ENCODE results near the gene KCNMB4.

KCNMB4 gene

DNA sequence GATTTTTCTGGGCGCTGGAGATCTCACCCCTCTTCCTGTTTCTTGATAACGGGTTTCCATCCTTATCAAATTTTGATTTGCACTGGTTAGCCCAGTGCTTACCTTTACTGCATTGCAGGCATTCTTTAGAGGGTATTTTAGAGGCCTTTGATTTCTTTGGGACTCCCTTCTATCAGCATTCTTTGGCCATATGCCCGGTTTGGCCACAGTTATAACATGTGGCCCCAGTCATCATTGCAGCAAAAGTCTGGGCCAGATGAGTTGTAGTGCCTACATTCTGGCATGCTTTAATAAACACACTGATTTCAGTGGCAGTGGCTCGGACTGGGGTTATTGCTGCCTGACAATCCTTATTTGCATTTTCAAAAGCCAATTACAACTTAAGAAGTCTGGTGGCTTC lies 82.3 kb downstream of the KCNMB4 start:
- no peak for DNase-seq

DNA sequence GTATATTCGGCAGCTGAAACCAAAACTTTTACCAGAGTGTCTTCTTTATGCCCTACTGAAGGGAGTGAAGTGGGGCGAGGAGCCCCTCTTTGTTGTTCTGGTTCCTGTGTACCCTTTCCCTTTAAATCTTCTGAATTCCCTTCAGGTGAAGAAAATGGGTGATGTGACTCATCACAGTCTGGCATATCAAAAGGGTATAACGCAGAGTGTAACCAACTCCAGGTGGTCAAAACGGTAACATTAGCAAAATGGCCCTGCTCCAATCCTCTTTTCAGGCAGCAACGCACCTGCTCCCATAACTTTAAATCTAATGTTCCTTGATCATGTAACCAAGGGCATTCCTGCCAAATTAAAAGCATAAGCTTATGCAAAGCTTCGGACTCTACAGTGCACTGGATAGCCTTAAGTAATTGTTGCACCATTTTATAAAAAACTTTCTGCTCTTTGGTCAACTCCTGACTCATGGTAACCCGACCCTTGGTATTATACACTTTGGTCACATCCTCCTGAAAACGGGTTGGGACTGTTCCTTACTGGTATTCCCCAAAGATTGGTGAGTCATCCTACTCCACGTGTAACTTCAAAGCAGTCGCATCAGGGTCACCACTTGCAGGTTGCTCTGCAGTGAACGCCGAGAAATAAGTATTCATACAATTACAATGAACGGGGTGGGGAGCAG lies 83.1 kb downstream of the KCNMB4 start:
- DNase-seq = no peak

DNA sequence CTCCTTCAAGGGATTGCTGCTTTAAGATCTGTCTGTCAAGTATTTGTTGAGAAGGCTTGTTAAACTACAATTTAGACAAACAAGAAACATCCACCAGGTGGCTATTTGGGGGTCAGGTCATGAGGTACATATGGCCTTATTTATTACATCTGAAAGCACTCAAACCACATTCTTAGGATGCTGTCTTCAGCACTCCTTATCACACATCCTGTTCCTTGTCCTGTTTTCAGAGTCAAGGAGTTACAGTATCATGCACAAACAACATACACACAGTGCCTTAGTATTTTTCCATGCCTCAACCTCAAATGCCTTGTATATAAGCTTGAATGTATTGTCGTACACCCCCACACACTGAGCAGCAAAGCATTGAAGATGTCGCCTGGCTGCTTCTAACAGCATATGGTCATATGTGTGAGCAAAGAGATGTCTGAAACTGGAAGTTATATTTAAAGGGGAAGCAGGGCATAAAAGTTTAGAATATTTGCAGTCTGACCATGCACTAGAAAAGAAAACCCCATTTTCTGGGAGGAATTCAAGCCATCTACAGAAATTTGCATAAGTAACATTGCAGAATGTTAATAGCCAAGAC lies 83.8 kb downstream of the KCNMB4 start:
- DNase-seq = no peak

DNA sequence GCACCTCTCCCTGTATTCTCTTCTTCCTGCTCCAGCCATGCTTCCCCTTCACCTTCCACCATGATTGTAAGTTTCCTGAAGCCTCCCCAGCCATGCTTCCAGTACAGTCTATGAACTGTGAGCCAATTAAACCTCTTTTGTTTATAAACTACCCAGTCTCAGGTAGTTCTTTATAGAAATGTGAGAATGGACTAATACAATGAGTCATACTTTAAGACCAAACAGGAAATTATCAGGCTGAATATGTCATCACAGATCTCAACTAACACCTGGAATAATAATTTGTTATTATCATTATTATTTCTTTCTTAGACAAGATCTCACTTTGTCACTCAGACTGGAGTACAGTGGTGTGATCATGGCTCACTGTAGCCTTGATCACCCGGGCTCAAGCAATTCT lies 85.4 kb downstream of the KCNMB4 start:
- no peak for DNase-seq

DNA sequence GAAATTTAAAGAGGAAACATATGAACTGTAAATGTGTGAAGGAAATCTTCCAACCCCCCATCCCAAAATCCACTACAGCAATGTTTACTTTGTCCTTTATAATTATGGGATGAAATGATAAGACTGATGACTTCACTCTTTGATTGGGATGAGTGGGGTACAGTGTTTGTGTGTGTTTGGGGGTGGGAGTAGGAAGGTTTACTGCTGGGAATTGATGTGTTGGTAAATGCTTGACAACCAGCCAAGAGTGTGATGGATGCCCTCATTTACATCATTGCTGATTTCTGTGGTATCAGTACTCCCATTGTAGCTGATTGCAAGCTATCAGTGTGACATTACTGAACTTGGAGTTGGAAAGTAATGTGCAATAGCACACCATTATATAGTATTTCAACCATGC lies 90.9 kb downstream of the KCNMB4 start:
- no peak for DNase-seq

DNA sequence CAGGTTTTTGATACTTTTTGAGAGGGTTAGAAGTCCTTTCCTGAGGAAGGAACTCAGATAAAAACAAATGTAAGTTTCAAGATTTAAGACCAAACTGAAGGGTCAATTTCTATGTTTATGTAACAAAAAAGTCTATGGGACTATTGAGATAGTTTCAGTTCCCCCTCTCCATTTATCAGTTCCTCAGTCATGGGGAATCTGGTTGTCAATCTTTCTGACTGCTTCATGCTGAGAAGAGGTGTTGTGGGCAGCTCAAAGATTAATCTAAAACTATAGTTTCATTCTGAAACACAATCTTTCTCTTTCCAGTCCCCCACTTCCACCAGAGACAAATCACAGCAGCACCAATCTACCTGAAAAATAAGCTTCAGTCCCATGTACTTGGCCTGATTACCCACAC lies 93.7 kb downstream of the KCNMB4 start:
- no peak for DNase-seq

DNA sequence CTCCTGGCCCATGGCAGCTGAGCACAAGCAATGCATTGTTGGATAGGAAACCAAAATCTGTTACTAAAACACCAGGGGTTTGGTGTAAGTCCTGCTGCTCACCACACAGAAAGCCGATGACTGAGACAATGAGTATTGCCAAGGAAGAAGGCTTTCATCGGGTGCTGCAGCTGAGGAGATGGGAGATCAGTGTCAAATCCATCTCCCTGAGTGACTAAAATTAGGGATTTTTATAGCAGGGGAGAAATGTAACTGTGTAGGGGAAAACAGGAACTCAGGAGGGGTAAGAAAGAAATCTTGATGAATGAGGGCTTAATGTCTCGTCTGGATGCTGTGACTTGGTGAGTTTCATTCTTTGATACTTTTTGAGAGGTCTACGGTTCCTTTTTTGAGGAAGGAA lies 97.9 kb downstream of the KCNMB4 start:
- DNase-seq = no peak

DNA sequence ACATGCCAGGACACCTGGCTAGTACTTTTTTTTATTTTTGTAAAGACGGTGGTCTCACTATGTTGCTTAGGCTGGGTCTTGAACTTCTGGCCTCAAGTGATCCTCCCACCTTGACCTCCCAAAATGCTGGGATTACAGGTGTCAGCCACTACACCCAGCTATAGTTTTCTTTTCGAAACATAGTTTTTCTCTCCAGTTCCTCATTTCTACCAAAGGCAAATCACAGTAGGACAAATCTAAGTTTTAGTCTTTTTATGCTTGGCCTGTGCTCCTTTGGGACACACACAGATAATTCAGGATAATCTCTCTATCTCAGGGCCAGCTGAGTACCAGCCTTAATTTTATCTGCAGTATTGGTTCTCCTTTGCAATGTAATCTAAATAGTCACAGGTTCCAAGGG lies 100.7 kb downstream of the KCNMB4 start:
- no peak for DNase-seq

DNA sequence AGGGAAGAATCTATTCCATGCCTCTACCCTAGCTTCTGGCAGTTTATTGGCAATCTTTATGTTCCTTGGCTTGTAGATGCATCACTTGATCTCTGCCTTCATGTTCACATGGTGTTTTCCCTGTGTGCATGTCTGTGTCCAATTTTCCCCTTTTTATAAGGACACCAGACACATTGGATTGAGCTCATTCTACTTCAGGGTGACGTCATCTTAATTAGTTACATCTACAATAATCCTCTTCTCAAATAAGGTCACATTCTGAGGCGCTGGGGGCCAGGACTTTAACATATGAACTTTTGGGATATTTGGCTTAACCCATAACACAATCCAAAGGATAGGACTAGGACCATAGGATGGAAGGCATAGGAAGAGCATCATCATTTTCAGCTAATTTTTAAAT lies 101.4 kb downstream of the KCNMB4 start:
- no peak for DNase-seq

DNA sequence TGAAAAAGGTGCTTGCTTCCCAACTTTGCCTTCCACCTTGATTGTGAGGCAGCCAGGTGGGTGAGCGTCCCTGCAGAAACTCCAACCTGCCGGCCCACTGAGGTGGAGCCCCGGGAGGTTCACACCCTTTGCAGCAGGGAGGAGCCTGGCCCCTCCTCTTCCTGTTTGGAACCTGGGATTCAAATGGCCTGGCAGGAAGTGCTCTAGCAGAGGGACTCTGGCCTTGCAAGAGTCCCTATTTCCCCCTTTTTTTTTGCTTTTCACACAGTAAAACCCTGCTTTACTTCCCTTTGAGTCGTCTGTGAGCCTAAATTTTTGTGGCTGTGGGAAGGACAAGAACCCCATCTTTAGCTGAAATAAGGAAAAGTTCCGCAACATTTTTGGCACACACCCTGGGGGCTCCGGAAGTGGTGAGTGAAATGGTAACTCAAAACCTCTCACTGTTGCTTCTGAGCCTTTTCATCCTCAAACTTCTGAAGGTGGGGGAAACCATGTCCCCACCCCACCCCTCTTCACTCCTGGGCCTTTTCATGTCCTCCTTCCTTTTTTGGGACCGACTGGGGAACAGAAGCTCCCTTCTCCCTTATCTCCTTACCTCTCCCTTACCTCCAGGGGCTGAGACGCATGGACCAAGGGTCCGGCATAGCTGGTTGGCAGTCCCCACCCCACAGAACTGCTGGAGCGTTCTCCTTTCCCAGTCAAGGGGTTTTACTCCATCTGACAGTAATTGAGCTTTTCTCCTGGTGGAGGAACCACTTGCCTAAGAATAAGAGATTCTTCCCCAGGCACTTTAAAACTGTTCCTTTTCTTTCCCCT lies 102.0 kb downstream of the KCNMB4 start:
- no peak for DNase-seq

DNA sequence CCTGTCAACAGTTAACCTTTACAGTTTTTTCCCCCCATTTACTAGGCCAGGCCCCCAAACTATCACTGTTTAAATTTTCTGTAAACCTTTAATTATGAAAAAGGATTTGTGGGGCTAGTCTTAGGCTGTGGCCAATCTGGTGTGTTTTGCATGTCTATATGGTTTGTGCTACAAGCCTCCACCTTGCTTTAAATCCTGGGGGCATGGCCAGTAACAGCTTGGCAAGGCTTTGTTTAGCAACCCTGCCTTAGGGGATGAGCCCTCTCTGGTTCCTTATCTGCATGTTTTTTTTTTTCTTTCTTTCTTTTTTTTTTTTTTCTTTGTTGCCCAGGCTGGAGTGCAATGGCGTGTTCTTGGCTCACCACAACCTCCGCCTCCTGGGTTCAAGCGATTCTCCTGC lies 102.7 kb downstream of the KCNMB4 start:
- DNase-seq = no peak

DNA sequence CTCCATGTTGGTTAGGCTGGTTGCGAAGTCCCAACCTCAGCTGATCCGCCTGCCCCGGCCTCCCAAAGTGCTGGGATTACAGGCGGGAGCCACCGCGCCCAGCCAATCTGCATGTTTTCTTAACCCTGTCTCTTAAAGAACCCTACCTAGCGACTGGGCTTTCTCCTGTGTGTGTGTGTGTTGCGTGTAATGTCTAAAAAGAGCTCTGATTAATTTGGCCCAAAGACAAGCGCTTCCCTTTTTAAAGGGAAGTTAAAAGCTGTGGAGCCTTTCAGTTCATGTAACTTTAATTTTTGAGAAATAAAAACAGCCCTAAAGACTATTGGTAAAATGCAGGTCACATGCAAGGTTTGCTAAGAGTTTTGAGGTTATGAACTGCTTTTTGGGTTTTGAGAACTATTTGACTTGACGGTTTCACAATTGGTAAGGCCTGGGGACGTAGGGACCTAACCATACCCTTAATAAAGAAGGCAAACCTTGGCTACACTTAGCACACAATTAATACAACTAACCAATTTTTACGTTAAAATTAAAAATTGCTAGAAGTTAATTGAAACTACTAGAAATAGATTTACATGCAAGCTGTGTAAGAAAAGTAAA lies 103.2 kb downstream of the KCNMB4 start:
- DNase-seq = no peak

DNA sequence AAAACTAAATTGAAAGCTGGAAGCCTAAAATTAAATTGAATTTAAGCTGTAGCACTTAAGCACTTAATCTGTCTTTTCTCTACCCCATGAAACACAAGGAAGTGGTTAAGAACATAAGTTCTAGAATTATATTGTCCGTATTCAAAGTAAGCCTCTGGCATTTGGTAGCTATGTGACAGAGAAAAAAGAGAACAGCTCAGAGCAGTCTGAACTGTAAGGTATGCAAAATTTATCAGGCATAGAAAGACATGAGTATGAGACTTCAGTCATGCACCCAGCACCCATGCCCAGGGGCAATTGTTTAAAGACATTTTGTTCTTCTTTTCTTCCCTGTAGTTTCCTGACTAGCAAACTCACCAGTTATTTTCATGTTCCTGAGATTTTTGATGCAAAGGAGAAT lies 116.7 kb downstream of the KCNMB4 start:
- no peak for DNase-seq

Data from activated CD4-positive, CD25-positive, alpha-beta regulatory T cell treated with anti-CD3 and anti-CD28 coated beads, Interleukin-2, amount 50 U/mL, for 72 hours (primary cell).